ENCODE data around the gene IGSF3.

The IGSF3 gene

DNA sequence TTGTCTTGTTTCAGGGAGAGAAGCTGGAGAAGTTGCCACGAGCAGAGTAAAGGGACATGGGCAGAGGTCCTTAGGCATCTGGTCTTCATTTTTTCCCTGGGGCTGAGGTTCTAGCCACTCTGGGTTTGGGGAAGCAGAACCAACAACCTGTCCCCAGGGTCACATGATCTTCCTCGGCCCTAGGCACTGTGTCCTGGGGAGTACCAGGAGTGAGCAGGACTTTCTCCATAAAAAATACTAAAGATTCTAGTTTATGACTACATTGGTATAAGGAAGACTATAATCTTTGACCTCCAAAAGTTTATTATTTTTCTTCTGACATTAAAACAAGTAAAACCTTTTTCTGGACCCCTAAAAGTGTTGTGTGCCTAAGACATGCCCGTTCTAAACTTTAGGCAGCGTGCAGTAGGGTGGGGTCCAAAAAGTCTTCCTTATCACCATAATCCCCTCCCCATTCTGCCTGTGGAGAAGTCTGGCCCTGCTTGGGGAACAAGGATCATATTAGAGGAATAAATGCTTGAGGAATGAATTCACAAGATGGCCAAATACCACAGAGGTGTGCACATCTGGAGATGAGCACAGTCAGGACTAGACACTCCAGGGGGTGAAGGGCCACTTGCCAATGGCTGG, 19.3 kb upstream of the IGSF3 start:
- DNase-seq (ENCODE audit: insufficient read length, low spot score) = no peak
- FAIRE-seq = no peak

DNA sequence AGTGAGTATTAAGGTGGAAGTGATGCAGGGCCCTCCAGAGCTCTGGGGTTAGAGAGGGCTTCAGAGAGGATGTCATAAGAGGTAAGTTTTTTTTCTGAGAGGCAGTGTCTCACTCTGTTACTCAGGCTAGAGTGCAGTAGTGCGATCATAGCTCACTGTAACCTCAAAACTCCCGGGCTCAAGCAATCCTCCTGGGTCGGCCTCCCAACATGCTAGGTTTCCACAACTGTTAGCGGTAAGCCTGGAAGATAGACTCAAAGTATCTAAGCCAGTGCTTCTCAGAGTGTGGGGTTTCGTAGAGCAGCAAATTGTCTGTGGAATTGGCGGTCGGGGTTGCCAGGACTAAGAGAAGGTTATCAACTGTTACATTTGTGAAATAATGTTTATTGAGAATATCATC, 18.6 kb upstream of the IGSF3 start:
- no peak for DNase-seq (ENCODE audit: insufficient read length, low spot score)
- FAIRE-seq = no peak

DNA sequence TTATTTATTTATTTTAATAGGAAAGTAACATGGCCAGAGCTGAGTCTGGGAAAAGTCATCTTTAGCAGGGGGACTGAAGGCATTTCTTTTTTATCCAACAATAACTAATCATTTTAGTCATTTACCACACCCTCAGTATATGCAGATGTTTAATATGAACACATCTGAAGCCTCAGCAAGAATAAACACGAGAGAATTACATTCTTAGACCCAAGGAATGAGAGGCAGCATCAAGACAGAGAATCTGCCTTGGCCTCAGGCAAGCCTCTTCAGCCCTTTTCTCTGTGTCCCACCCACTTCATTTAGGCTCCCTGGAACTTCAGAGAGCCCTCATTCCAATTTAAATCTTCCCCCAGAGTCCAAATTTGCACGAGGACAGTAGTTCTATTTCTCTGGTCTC, 17.0 kb upstream of the IGSF3 start:
- FAIRE-seq (no peak), DNase-seq (ENCODE audit: insufficient read length, low spot score) (no peak)

GRCh38 chr1:116682641-116683221, 15.2 kb upstream of the IGSF3 start:
- FAIRE-seq = no peak
- no peak for DNase-seq (ENCODE audit: insufficient read length, low spot score)

DNA sequence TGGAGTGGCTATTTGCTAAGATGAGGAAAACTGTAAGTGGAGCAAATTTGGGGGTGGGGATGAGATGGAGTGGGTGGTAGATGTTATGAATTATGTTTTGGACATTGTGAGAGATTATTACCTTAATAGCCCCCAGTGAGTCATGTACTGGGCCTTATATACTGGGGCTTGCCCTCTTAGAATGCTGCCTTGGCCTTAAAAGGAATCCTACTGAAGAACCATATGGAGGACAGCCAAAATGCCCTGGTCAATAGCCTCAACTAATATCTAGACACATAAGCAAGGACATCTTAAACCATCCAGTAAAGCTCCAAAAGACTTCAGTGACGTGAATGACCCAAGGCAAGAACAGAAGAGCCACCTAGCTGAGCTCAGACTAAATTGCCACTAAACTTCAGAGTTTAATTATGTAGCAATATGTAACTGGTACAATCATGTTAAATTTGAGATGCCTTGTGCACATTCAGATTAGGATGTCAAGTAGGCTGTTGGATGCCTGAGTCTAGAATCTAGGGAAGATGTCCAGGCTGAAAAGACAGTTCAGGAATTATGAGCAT, 13.9 kb upstream of the IGSF3 start:
- no peak for FAIRE-seq
- no peak for DNase-seq (ENCODE audit: insufficient read length, low spot score)

- no peak for DNase-seq (ENCODE audit: insufficient read length, low spot score)
- FAIRE-seq = no peak
These were observed 13.2 kb upstream of the IGSF3 start for GRCh38 chr1:116680752-116681151.

- no peak for FAIRE-seq
- DNase-seq (ENCODE audit: insufficient read length, low spot score) = no peak
These were observed 12.5 kb upstream of the IGSF3 start for GRCh38 chr1:116679828-116680628.

- DNase-seq (ENCODE audit: insufficient read length, low spot score) = no peak
- no peak for FAIRE-seq
These were observed 11.7 kb upstream of the IGSF3 start for GRCh38 chr1:116679091-116679827.

GRCh38 chr1:116678732-116679090, 11.2 kb upstream of the IGSF3 start:
- FAIRE-seq = no peak
- DNase-seq (ENCODE audit: insufficient read length, low spot score) = no peak

- FAIRE-seq = no peak
- DNase-seq (ENCODE audit: insufficient read length, low spot score) = no peak
These were observed 10.0 kb upstream of the IGSF3 start for GRCh38 chr1:116677474-116678062.

DNA sequence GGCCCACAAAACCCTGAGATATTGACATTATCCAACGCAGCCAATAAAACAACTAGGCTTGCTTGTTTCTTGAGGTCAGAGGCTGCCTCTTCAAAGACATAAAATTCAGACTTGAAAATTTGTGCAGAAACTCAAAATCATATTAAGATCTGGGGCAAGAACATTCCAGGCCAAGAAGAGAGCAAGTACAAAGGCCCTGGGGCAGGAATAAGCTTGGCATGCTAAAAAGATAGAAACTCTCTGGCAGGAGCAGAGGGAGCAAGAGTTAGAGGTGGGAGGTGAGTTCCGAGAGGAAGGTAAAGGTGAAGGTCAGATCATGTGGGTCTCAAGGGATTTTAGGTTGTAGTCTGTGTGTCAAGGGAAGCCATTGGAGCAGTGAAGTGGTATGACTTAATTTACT, 8.8 kb upstream of the IGSF3 start:
- DNase-seq (ENCODE audit: insufficient read length, low spot score) (no peak), FAIRE-seq (no peak)

DNA sequence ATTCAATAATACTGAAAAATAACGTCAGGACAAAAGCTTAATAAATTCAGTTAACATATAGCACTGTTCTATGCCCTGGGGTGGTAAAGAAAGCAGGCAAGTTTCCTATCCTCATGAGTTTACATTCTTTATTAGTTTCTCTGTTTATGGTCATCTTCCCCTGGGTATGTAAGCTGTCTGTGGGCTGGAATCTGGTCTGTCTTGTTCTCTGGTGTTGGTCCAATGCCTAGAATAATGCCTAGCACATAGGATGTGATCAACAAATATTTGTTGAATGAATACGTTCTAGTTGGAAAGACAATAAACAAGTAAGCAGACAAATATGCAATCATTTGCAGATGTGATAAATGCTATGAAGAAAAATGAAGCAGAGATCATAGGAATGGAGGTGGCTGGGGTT, 7.2 kb upstream of the IGSF3 start:
- no peak for FAIRE-seq

DNA sequence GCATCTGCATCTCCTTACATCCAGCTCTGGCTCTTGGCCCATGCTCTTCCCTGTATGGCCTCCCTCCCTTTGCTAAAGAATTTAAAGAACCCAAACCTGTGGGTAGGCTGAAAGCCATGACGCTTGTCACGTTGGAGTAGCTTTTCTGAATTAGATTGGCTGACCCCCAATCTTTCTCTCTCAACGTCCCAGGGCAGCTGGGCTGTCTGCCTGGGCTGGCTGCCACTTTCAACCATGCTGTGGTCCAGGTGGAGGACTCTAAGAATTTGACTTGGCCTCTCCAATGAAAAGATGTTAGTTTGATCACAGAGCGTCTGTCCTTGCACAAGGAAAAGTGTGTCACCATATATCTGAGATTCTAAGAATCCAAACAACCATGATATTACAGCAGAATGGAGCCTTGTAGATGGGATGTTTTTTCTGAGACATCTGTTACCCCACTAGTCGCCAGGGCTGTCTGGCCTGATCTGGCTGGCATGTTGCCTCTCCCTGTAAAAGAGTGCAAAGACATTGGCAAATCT, 6.5 kb upstream of the IGSF3 start:
- FAIRE-seq (no peak), DNase-seq (ENCODE audit: insufficient read length, low spot score) (no peak)

More for the DNA sequence above, 7.2 kb upstream of the IGSF3 start:
- DNase-seq (ENCODE audit: insufficient read length, low spot score) = no peak

DNA sequence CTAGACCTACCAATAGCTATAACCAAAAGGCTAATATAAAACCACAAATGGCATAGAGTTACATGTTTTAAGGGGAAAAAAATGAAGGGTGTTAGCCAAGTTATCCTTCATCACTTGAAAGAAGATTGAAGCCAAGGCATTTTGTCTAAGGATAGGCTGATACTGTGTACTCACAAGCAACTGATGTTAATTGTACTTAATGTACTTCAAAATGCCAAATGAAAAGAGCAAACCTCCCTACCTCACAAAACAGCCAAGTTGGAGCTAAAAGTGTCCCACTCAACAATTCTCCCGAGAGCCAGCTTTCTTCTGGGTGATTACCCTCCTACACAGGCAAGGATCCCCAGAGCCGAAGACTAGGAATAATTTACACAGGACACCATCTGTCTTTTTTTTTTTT, 4.4 kb upstream of the IGSF3 start:
- DNase-seq (ENCODE audit: insufficient read length, low spot score) (no peak), FAIRE-seq (no peak)

- DNase-seq (ENCODE audit: insufficient read length, low spot score) (no peak), FAIRE-seq (no peak)
These were observed 3.7 kb upstream of the IGSF3 start for GRCh38 chr1:116671072-116671760.

DNA sequence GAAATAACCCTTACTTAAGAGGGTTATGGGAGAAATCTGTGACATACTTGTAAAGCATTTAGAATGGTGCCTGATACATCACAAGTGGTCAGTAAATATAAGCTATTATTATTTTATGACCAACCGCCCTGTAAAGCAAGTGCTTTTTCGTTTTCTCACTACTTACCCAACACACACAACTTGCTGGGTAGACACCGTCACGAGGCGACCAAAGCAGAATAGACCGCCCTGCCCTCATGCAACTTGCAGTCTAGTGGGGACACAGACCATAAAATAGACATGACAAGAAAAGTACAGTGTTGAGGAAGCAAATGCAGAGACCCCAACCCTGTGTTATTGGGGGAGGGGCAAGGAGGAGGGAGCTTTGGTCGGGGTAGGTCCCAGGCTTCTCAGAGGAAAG, 744 bp upstream of the IGSF3 start:
- FAIRE-seq (no peak), DNase-seq (ENCODE audit: insufficient read length, low spot score) (no peak)

- FAIRE-seq (no peak), DNase-seq (ENCODE audit: insufficient read length, low spot score) (no peak)
These were observed 407 bp downstream of the IGSF3 start for GRCh38 chr1:116667078-116667574.

DNA sequence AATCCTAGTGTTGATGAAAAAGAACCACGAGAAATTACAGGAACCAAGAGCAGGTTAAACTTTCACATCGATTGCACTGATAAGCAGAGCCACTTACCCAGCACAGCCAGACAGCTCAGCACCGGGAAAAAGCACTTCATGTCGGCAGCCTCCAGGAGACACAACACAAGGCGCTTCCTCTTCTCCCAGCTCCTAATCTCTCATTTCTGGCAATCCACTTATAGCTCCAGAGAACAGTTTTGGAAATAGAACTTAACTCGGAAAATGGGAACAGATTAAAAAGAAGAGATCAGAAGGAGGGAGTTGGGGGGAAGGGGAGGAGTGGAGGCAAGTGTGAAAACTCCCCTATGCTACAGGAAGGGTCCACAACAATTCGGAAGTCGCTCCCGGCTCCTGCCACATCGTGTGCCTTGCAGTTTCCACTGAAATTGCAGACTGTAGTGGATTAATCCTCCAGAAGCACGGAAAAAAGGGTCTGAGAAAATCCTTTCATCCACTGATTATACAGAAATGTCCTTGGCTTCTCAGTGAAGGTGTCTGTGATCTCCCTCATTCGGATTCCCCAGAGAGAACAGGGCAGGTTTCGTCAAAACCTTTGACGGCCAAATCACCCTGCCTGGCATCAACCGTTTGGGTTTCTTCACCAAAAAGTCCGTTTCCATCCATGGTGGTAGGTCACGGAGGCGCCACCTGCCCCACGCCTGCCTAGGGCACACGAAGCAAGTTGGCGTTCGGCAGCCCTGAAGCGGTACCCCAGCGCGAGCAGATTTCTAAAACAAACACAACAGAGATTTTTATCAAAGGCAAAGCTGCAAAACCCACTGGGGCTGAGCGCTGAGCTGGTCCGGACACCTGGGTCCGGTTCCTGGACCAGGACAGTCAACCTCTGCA, 1.1 kb downstream of the IGSF3 start:
- FAIRE-seq = no peak
- DNase-seq (ENCODE audit: insufficient read length, low spot score) = no peak

DNA sequence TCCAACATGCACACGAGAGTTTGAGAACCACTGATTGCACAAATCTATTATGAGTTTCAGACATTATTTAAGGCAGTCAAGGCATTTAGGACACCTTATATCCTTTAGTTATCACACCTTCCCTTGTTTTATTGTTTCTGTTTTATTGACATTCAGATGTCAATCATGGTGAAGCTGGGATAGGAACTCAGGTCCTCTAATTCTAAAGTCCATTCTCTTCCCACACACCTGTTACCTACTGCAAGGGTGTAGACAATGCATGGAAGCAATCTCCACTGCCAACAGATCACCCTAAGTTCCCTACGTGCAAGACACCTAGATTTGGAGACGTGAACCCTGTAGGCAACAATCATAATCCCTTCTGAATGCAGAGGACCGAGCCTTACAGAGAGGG, 2.6 kb downstream of the IGSF3 start:
- DNase-seq (ENCODE audit: insufficient read length, low spot score) (no peak), FAIRE-seq (no peak)
